Measurements from ENCODE around the gene RPRM.
"Not testable (repeated sequence)": the region's sequence is repeated elsewhere in the genome, so short reads cannot be mapped to it uniquely, and the experiment has no call there.

Gene RPRM

DNA sequence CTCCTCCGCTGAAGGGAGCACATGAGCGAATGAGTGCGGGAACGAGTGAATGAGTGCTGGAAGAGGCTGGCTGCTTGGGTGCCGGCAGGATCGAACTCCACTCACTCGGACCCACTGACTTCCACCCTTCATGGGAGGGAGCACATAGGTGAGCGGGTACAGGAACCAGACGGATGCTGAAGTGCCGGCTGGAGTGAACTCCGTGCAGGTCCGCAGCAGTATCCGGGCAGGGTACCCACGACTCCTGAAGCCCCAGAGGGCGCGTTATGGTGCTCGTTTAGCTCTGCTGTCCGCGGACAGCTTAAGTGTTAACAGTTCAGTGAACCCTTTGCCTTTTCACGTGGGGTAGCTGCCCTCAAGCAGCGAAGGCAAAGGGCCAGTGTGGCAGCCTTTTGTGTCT lies 23.2 kb downstream of the RPRM start:
- no peak for DNase-seq

DNA sequence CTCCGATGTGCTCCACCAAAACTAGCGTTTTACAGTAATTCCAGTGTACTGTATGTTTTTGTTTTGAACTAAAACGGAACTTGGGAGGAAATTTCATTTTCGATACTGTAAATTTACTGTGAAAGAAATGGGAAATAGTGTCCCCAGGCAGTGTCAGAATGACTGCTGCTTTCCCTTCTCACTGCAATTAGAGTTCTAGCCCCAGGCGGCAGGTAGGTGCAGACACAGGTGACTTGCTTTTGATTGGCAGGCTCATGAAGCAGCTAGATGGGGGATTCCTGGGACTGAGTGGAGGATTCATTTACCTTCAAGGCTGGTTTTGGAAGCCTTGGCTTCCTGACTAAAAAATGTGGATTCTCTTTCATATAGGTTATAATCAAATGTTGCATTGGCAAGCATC lies 27.0 kb downstream of the RPRM start:
- no peak for DNase-seq

GRCh38 chr2:153443106-153443505 lies 35.5 kb downstream of the RPRM start:
- DNase-seq = no peak

GRCh38 chr2:153442616-153443015 lies 35.9 kb downstream of the RPRM start:
- DNase-seq = not testable (repeated sequence)

- not testable (repeated sequence) for DNase-seq
These were observed 38.5 kb downstream of the RPRM start for GRCh38 chr2:153440090-153440489.

DNA sequence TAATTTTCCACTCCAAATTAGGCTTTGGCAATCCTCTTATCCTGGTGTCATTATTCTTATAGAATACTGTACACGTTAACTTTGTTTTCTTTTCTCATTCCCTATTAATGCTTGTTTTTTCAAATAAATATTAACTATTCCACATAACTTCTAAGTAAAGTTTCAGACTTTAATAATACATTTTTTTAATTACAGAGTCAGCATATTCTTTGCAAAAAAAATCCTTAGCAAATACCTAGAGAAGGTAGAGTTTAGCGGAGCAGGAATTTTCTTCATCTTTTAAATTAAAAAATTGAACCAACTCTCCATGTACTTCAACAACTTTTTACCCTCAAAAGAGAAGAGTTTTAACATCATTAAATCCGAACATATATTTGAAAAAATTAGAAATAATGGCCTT lies 45.2 kb downstream of the RPRM start:
- DNase-seq = no peak

DNA sequence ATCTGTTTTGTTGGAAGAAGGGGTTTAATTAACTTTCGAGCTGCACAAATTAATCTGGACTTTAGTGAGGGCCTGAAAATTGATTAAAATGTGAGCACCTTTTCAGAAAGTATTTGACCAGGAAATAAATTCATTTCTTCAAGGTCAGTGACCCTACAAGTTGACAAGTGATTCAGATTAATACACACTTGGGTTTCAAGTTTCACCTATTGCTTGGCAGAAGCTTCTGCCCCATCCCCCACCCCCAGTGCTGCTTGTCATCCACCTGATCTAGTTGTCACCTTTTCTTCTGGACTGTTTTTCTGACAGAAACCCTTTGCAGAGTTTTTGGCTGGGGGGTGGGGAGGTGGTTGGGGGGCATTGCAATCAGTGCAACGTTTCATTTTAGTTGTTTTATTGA lies 46.2 kb downstream of the RPRM start:
- no peak for DNase-seq

- DNase-seq = no peak
These were observed 47.4 kb downstream of the RPRM start for GRCh38 chr2:153431114-153431513.

All from NCI-H524 treated with DMSO at 0.1 percent for 48 hours (cell line).